Right cardiac atrium (tissue), 5 donors: ENCODE measurements around the gene DFFB. TPM values are rescaled to one million over a fixed set of nuclear protein-coding genes. Genes with fewer than 3 reads are reported as not detected.

Experiments used
- ATAC-seq, 2 donors: fragments of 200-7000 bp; cut with Tn5 transposase; one replicate each; pipeline versions ENCODE4 v1.8.0 to v1.9.1; 2020; ENCODE audit warnings: moderate library complexity in 2 of 2, mild to moderate bottlenecking in 1 of 2
- DNase-seq, 3 donors: peaks; one replicate each; pipeline ENCODE4 v3.0.0-alpha.2; 2020
- H3K27ac ChIP-seq: one replicate; pipeline ENCODE4 v1.5.1; 2013; ENCODE audit warnings: mild to moderate bottlenecking, low read length, control low read depth, moderate library complexity
- H3K27me3 ChIP-seq: one replicate; pipeline ENCODE4 v1.6.1; 2013; ENCODE audit not compliant: control insufficient read depth, insufficient read depth
- H3K4me1 ChIP-seq: one replicate; pipeline ENCODE4 v1.6.1; 2013; ENCODE audit warnings: low read length; ENCODE audit not compliant: control insufficient read depth, insufficient read depth
- H3K4me3 ChIP-seq: one replicate; pipeline ENCODE4 v1.5.1; 2013; ENCODE audit warnings: low read length, control low read depth
- H3K9me3 ChIP-seq: one replicate; pipeline ENCODE4 v1.6.1; 2013; ENCODE audit warnings: low read length; ENCODE audit not compliant: control insufficient read depth
- WGBS: extraction: QIAGEN DNeasy Blood & Tissue Kit; methylation state at CpG from one replicate; pipeline ENCODE4 v1.1.7; 2013; 5-methylcytosine and 5-hydroxymethylcytosine counted together
- intact Hi-C, 4 donors: fragments of 100-400 bp; cut with DNase I; formaldehyde crosslinking; loops; one replicate each; pipeline versions ENCODE4 v1.11.0 to v1.14.0; 2022 to 2023
- polyA plus RNA-seq: library from polyadenylated mRNA; stranded (reverse); fragments of 200-250 nt; gene quantifications from one replicate; pipeline ENCODE4 v1.2.3, GENCODE V29; 2013
- total RNA-seq, 4 donors: library from RNA; stranded (reverse); fragmentation: NEBNext Ultra II Directional; extraction: Animal tissue kit (Norgen Biotek cat#: 25700); gene quantifications; one replicate each; pipeline ENCODE4 v1.2.1, GENCODE V29; 2021
- donor health status: healthy with polysubstance abuse.
- donor health status: DM: no; HTN: yes; CAD: no.
- donor health status: DM: no; HTN: no; CAD: no.
- donor health status: DM: no; HTN: yes; CAD: no; lungs with severe emphysema.
- donor health status: DM: yes; HTN: yes; CAD: no.

DFFB gene
- total and polyA plus RNA-seq, 5 donors: 2.6 to 6.1 (median 4.0) TPM

- intact Hi-C loops: no loop called here
- H3K27me3 ChIP-seq: no peaks in the 10 kb centered on the region
- ATAC-seq (no peak), DNase-seq (no peak)
- H3K27ac ChIP-seq: no peak overlapping the region
- no peak overlapping the region for H3K4me3 ChIP-seq
- H3K9me3 ChIP-seq: peaks cover 2% of the 10 kb centered on the region
- 92% methylated on average over 10 of the region's 10 CpGs for WGBS
- no peaks in the 10 kb centered on the region for H3K4me1 ChIP-seq
These were observed 22.6 kb upstream of the DFFB start for GRCh38 chr1:3834701-3835100.

- no peak overlapping the region for H3K4me3 ChIP-seq
- ATAC-seq (no peak), DNase-seq (no peak)
- H3K27me3 ChIP-seq: no peaks in the 10 kb centered on the region
- no peak overlapping the region for H3K27ac ChIP-seq
- no peaks in the 10 kb centered on the region for H3K4me1 ChIP-seq
- WGBS: 95% methylated on average over 11 of the region's 11 CpGs
- intact Hi-C loops: no loop called here
- peaks cover 2% of the 10 kb centered on the region for H3K9me3 ChIP-seq
These were observed 20.9 kb upstream of the DFFB start for GRCh38 chr1:3836421-3836820.

GRCh38 chr1:3837200-3837599 is 20.1 kb upstream of the DFFB start:
- H3K27ac ChIP-seq: no peak overlapping the region
- WGBS: over 99% methylated on average over 6 of the region's 6 CpGs
- H3K27me3 ChIP-seq: no peaks in the 10 kb centered on the region
- H3K9me3 ChIP-seq: peaks cover 2% of the 10 kb centered on the region
- ATAC-seq (no peak), DNase-seq (no peak)
- intact Hi-C loops: no loop called here
- no peaks in the 10 kb centered on the region for H3K4me1 ChIP-seq
- no peak overlapping the region for H3K4me3 ChIP-seq

- 98% methylated on average over 1 of the region's 1 CpG for WGBS
- intact Hi-C loops: no loop called here
- H3K27me3 ChIP-seq: no peaks in the 10 kb centered on the region
- ATAC-seq: no peak
- H3K27ac ChIP-seq: no peak overlapping the region
- no peak overlapping the region for H3K4me3 ChIP-seq
- H3K9me3 ChIP-seq: peaks cover 2% of the 10 kb centered on the region
- DNase-seq: no peak
- no peaks in the 10 kb centered on the region for H3K4me1 ChIP-seq
These were observed 19.6 kb upstream of the DFFB start for GRCh38 chr1:3837685-3838084.

- ATAC-seq: no peak
- intact Hi-C loops: no loop called here
- H3K27ac ChIP-seq: no peak overlapping the region
- no peak overlapping the region for H3K4me3 ChIP-seq
- H3K27me3 ChIP-seq: no peaks in the 10 kb centered on the region
- peaks cover 2% of the 10 kb centered on the region for H3K9me3 ChIP-seq
- H3K4me1 ChIP-seq: no peaks in the 10 kb centered on the region
- DNase-seq: no peak
- WGBS: 96% methylated on average over 11 of the region's 11 CpGs
These were observed 18.5 kb upstream of the DFFB start for GRCh38 chr1:3838788-3839187.

GRCh38 chr1:3841491-3841890 is 15.8 kb upstream of the DFFB start:
- no peaks in the 10 kb centered on the region for H3K27me3 ChIP-seq
- H3K4me3 ChIP-seq: no peak overlapping the region
- ATAC-seq (no peak), DNase-seq (no peak)
- H3K9me3 ChIP-seq: peaks cover 2% of the 10 kb centered on the region
- no peak overlapping the region for H3K27ac ChIP-seq
- H3K4me1 ChIP-seq: no peaks in the 10 kb centered on the region
- 94% methylated on average over 7 of the region's 7 CpGs for WGBS
- intact Hi-C loops: no loop called here

- intact Hi-C loops: no loop called here
- no peak overlapping the region for H3K27ac ChIP-seq
- ATAC-seq: no peak
These were observed 14.4 kb upstream of the DFFB start for GRCh38 chr1:3842912-3843311.

GRCh38 chr1:3846541-3846940 is 10.7 kb upstream of the DFFB start:
- DNase-seq (no peak), ATAC-seq (no peak)
- intact Hi-C loops: no loop called here
- H3K27me3 ChIP-seq: no peaks in the 10 kb centered on the region
- no peak overlapping the region for H3K4me3 ChIP-seq
- no peak overlapping the region for H3K27ac ChIP-seq
- 87% methylated on average over 3 of the region's 3 CpGs for WGBS
- no peaks in the 10 kb centered on the region for H3K9me3 ChIP-seq
- no peaks in the 10 kb centered on the region for H3K4me1 ChIP-seq

More at GRCh38 chr1:3842912-3843311, 14.4 kb upstream of the DFFB start:
- no peaks in the 10 kb centered on the region for H3K27me3 ChIP-seq
- H3K4me3 ChIP-seq: no peak overlapping the region
- no peak for DNase-seq
- H3K9me3 ChIP-seq: no peaks in the 10 kb centered on the region
- WGBS: 91% methylated on average over 9 of the region's 9 CpGs
- H3K4me1 ChIP-seq: no peaks in the 10 kb centered on the region

- intact Hi-C loops: no loop called here
- DNase-seq: no peak
- Histone ChIP-seq H3K9me3 (no peaks in the 10 kb centered on the region), H3K4me1 (no peaks in the 10 kb centered on the region), H3K27me3 (no peaks in the 10 kb centered on the region), H3K27ac (no peak overlapping the region), H3K4me3 (no peak overlapping the region)
- ATAC-seq: no peak
- 79% methylated on average over 6 of the region's 6 CpGs for WGBS
These were observed 10.2 kb upstream of the DFFB start for GRCh38 chr1:3847081-3847480.

- Histone ChIP-seq H3K27ac (no peak overlapping the region), H3K4me3 (no peak overlapping the region), H3K4me1 (peaks cover 2% of the 10 kb centered on the region), H3K27me3 (no peaks in the 10 kb centered on the region), H3K9me3 (no peaks in the 10 kb centered on the region)
- WGBS: 82% methylated on average over 12 of the region's 12 CpGs
- DNase-seq: no peak
- no peak for ATAC-seq
- intact Hi-C loops: no loop called here
These were observed 6.4 kb upstream of the DFFB start for GRCh38 chr1:3850857-3851256.

- DNase-seq: no peak
- 88% methylated on average over 6 of the region's 6 CpGs for WGBS
- ATAC-seq: no peak
- H3K4me3 ChIP-seq: no peak overlapping the region
- H3K4me1 ChIP-seq: peaks cover 2% of the 10 kb centered on the region
- H3K27ac ChIP-seq: no peak overlapping the region
- H3K27me3 ChIP-seq: no peaks in the 10 kb centered on the region
- intact Hi-C loops: no loop called here
- no peaks in the 10 kb centered on the region for H3K9me3 ChIP-seq
These were observed 6.0 kb upstream of the DFFB start for GRCh38 chr1:3851292-3851691.

GRCh38 chr1:3852091-3852490 is 5.2 kb upstream of the DFFB start:
- Histone ChIP-seq H3K27me3 (no peaks in the 10 kb centered on the region), H3K9me3 (no peaks in the 10 kb centered on the region), H3K4me3 (no peak overlapping the region), H3K4me1 (peaks cover 2% of the 10 kb centered on the region), H3K27ac (no peak overlapping the region)
- intact Hi-C loops: no loop called here
- no peak for ATAC-seq
- 88% methylated on average over 12 of the region's 12 CpGs for WGBS
- no peak for DNase-seq
